Measurements from ENCODE around the gene CNTN5.

DNA sequence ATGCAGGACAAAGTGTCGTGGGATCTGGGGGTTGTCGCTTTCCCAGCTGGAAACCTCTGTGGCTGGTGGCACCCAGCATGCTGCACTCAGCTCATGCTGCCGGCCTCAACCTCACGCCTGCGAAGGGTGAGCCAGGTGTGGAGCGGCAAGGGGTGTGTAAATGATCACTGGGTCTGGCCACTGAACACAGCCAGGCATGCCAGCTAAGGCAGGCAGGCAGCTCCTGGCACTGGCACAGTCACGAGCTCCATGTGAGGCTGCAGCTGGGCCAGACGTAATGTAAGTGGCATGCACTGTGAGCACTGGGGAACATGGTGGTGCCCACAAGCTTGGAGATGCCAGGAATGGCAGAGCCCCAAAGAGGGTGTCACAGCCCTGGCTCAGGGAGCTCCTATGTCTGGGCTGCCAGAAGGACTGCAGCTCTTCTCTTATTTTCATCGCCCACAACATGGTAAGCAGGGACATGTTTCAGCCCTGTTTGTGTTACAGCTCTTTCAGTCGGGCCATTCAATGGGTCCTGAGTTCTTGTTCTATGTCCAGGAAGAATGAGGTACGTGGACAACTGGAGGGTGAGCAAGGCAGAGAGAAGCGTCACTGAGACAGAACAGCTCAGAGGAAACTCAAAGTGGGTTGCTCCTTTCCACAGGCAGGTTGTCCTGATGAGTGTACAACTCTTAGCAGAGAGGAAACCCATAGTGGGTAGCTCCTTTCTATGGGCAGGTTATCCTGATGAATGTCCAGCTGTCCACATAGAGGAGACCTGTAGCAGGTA, 403.8 kb downstream of the CNTN5 start:
- no peak for TF ChIP-seq ZNF121 (tag by site-specific recombination; IDR thresholded peaks at IDR 0.05)
- TF ChIP-seq, protein P1, sequence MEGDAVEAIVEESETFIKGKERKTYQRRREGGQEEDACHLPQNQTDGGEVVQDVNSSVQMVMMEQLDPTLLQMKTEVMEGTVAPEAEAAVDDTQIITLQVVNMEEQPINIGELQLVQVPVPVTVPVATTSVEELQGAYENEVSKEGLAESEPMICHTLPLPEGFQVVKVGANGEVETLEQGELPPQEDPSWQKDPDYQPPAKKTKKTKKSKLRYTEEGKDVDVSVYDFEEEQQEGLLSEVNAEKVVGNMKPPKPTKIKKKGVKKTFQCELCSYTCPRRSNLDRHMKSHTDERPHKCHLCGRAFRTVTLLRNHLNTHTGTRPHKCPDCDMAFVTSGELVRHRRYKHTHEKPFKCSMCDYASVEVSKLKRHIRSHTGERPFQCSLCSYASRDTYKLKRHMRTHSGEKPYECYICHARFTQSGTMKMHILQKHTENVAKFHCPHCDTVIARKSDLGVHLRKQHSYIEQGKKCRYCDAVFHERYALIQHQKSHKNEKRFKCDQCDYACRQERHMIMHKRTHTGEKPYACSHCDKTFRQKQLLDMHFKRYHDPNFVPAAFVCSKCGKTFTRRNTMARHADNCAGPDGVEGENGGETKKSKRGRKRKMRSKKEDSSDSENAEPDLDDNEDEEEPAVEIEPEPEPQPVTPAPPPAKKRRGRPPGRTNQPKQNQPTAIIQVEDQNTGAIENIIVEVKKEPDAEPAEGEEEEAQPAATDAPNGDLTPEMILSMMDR (tag by site-specific recombination; IDR thresholded peaks at IDR 0.05): no peak
- TF ChIP-seq ZNF670 (tag by site-specific recombination; IDR thresholded peaks at IDR 0.05; ENCODE audit: low read depth): no peak
- TF ChIP-seq, protein P2, sequence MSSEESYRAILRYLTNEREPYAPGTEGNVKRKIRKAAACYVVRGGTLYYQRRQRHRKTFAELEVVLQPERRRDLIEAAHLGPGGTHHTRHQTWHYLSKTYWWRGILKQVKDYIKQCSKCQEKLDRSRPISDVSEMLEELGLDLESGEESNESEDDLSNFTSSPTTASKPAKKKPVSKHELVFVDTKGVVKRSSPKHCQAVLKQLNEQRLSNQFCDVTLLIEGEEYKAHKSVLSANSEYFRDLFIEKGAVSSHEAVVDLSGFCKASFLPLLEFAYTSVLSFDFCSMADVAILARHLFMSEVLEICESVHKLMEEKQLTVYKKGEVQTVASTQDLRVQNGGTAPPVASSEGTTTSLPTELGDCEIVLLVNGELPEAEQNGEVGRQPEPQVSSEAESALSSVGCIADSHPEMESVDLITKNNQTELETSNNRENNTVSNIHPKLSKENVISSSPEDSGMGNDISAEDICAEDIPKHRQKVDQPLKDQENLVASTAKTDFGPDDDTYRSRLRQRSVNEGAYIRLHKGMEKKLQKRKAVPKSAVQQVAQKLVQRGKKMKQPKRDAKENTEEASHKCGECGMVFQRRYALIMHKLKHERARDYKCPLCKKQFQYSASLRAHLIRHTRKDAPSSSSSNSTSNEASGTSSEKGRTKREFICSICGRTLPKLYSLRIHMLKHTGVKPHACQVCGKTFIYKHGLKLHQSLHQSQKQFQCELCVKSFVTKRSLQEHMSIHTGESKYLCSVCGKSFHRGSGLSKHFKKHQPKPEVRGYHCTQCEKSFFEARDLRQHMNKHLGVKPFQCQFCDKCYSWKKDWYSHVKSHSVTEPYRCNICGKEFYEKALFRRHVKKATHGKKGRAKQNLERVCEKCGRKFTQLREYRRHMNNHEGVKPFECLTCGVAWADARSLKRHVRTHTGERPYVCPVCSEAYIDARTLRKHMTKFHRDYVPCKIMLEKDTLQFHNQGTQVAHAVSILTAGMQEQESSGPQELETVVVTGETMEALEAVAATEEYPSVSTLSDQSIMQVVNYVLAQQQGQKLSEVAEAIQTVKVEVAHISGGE (tag by site-specific recombination; conservative IDR thresholded peaks at IDR 0.05; ENCODE audit: low read depth): no peak
- TF ChIP-seq, protein P3, sequence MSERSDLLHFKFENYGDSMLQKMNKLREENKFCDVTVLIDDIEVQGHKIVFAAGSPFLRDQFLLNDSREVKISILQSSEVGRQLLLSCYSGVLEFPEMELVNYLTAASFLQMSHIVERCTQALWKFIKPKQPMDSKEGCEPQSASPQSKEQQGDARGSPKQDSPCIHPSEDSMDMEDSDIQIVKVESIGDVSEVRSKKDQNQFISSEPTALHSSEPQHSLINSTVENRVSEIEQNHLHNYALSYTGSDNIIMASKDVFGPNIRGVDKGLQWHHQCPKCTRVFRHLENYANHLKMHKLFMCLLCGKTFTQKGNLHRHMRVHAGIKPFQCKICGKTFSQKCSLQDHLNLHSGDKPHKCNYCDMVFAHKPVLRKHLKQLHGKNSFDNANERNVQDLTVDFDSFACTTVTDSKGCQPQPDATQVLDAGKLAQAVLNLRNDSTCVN (tag by site-specific recombination; optimal IDR thresholded peaks at IDR 0.05): no peak

Measured in HEK293 (cell line).